ENCODE results near the gene GPX2.

DNA sequence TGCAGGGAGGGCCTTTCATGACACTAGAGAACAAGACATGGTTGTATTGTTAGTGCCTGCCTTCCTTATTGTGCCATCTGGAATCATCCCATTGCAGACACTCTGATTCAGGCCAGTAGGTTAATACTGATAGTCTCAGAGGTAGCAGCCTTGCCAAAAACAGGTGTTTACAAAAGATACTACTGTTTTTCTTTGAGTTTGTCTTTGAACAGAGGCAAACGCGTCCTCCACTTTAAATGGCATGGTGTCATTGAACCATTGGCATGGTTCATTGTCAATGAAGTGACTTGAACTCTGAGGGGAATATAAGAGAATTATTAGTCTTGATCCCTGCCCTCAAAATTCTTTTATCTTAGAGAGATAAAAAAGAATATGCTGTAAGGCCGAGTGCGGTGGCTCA is 48.4 kb upstream of the GPX2 start:
- TF ChIP-seq, protein P1, sequence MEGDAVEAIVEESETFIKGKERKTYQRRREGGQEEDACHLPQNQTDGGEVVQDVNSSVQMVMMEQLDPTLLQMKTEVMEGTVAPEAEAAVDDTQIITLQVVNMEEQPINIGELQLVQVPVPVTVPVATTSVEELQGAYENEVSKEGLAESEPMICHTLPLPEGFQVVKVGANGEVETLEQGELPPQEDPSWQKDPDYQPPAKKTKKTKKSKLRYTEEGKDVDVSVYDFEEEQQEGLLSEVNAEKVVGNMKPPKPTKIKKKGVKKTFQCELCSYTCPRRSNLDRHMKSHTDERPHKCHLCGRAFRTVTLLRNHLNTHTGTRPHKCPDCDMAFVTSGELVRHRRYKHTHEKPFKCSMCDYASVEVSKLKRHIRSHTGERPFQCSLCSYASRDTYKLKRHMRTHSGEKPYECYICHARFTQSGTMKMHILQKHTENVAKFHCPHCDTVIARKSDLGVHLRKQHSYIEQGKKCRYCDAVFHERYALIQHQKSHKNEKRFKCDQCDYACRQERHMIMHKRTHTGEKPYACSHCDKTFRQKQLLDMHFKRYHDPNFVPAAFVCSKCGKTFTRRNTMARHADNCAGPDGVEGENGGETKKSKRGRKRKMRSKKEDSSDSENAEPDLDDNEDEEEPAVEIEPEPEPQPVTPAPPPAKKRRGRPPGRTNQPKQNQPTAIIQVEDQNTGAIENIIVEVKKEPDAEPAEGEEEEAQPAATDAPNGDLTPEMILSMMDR (IDR thresholded peaks at IDR 0.05), result no peak
- TF ChIP-seq POLR2AphosphoS5 (IDR thresholded peaks at IDR 0.05), result no peak
